ENCODE measurements around the gene PHYKPL. TPM values are rescaled to one million over a fixed set of nuclear protein-coding genes. Genes with fewer than 3 reads are reported as not detected.
"Not testable (repeated sequence)": the region's sequence is repeated elsewhere in the genome, so short reads cannot be mapped to it uniquely, and the experiment has no call there.

PHYKPL gene
- total RNA-seq, 2 experiments from 2014 or later: 125 to 126 TPM

GRCh38 chr5:178261666-178262600 lies 29.3 kb upstream of the PHYKPL start:
- Mint-ChIP-seq H3K4me1 (ENCODE audit: low read depth) (peaks cover 34% of the 10 kb centered on the region), H3K27me3 (ENCODE audit: low read depth) (no peaks in the 10 kb centered on the region), H3K27ac (no peak overlapping the region), H3K9me3 (ENCODE audit: insufficient read depth) (no peaks in the 10 kb centered on the region), H3K4me3 (no peak overlapping the region), H3K36me3 (ENCODE audit: low read depth) (peaks cover 3% of the 10 kb centered on the region)
- POLR2A ChIA-PET: no interaction called here
- ATAC-seq (no peak), DNase-seq (no peak)
- CTCF ChIA-PET: no interaction called here

DNA sequence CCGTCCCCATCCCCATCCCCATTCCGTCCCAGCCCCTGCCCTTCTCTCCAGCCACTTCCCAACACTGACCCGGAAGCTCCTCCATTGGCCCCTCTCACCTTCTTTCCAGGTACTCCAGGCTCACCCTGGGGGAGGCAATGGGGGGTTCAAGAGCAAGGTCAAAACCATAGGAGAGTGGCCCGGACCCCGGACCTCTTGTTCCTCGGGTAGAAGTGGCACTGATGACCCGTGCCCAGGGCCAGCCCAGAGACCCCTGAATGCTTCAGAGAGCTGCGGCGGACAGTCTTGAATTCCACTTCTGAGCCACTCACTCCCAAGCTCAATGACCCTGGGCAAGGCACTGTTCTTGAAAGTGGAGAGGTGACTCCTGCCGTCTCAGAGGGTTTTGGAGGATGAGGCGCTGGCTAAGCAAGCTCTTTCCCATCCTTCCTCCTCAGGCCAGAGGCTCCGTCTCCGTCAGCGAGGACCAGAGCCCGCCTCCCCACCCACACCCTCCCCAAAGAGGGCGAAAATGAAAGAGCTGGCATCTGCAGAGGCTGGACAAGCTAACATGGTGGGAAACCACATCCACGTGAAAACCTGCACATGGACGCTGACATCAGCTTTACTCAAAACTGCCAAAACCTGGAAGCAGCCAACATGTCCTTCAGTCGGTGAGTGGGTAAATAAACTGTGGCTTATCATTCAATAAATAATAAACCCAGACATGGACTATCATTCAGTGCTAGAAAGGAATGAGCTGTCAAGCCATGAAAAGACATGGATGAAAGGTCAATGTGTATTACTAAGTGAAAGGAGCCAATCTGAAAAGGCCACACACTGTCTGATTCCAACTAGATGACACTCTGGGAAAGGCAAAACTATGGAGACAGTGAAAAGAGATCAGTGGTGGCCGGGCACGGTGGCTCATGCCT lies 27.3 kb upstream of the PHYKPL start:
- DNase-seq (no peak), ATAC-seq (no peak)
- Mint-ChIP-seq H3K9me3 (ENCODE audit: insufficient read depth) (no peaks in the 10 kb centered on the region), H3K4me3 (no peak overlapping the region), H3K4me1 (ENCODE audit: low read depth) (peaks cover 24% of the 10 kb centered on the region), H3K27me3 (ENCODE audit: low read depth) (no peaks in the 10 kb centered on the region), H3K36me3 (ENCODE audit: low read depth) (peaks cover 3% of the 10 kb centered on the region), H3K27ac (no peak overlapping the region)
- ChIA-PET POLR2A (no interaction called here), CTCF (no interaction called here)

- DNase-seq (no peak), ATAC-seq (no peak)
- CTCF ChIA-PET: interaction anchor here (0.6 to 1.3 kb wide), 2 partner anchors 23 to 1688 kb away, joined by 3 read pairs; no protein-coding TSS in a partner anchor
- H3K4me3 Mint-ChIP-seq: no peak overlapping the region
- no peaks in the 10 kb centered on the region for H3K9me3 Mint-ChIP-seq (ENCODE audit: insufficient read depth)
- peaks cover 2% of the 10 kb centered on the region for H3K36me3 Mint-ChIP-seq (ENCODE audit: low read depth)
- POLR2A ChIA-PET: no interaction called here
- no peaks in the 10 kb centered on the region for H3K27me3 Mint-ChIP-seq (ENCODE audit: low read depth)
- no peak overlapping the region for H3K27ac Mint-ChIP-seq
- H3K4me1 Mint-ChIP-seq (ENCODE audit: low read depth): peaks cover 26% of the 10 kb centered on the region
Measured at GRCh38 chr5:178257650-178258049, 25.0 kb upstream of the PHYKPL start.

GRCh38 chr5:178256746-178257145 lies 24.1 kb upstream of the PHYKPL start:
- ChIA-PET POLR2A (no interaction called here), CTCF (no interaction called here)
- Mint-ChIP-seq H3K4me1 (ENCODE audit: low read depth) (peaks cover 35% of the 10 kb centered on the region), H3K27me3 (ENCODE audit: low read depth) (no peaks in the 10 kb centered on the region), H3K9me3 (ENCODE audit: insufficient read depth) (no peaks in the 10 kb centered on the region), H3K4me3 (no peak overlapping the region), H3K36me3 (ENCODE audit: low read depth) (no peaks in the 10 kb centered on the region), H3K27ac (peak overlapping the region; percentile 18)
- DNase-seq (no peak), ATAC-seq (no peak)

GRCh38 chr5:178253632-178254031 lies 21.0 kb upstream of the PHYKPL start:
- POLR2A ChIA-PET; H3K36me3 Mint-ChIP-seq (ENCODE audit: low read depth); H3K9me3 Mint-ChIP-seq (ENCODE audit: insufficient read depth); H3K27me3 Mint-ChIP-seq (ENCODE audit: low read depth); ATAC-seq; CTCF ChIA-PET; H3K4me3 Mint-ChIP-seq; DNase-seq; H3K27ac Mint-ChIP-seq: not testable (repeated sequence)
- peaks cover 40% of the 10 kb centered on the region for H3K4me1 Mint-ChIP-seq (ENCODE audit: low read depth)

DNA sequence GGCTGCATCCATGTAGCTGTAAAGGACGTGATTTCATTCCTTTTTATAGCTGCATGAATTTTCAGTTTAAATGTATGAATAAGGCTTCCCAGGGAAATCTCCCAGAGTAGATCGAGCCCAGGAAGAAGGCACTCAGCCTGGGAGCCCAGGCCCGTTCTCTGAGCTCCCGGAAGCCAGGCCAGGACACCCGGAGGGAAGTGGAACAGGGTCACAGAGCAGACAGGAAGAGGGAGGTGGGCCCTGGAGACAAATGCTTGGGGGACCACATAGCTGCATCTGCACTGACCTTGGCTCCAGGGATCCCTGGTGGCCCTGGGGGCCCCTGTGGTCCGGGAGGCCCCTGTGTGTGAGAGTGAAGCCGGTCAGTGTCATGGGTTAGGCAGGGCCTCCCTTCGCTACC lies 19.7 kb upstream of the PHYKPL start:
- POLR2A ChIA-PET: no interaction called here
- H3K4me3 Mint-ChIP-seq: no peak overlapping the region
- CTCF ChIA-PET: interaction anchor here (1.3 to 3.3 kb wide), 3 partner anchors 14 to 338 kb away, joined by 3 to 19 read pairs (median 5); no protein-coding TSS in a partner anchor
- H3K4me1 Mint-ChIP-seq (ENCODE audit: low read depth): peaks cover 52% of the 10 kb centered on the region
- H3K27ac Mint-ChIP-seq: no peak overlapping the region
- H3K27me3 Mint-ChIP-seq (ENCODE audit: low read depth): no peaks in the 10 kb centered on the region
- H3K9me3 Mint-ChIP-seq (ENCODE audit: insufficient read depth): no peaks in the 10 kb centered on the region
- no peaks in the 10 kb centered on the region for H3K36me3 Mint-ChIP-seq (ENCODE audit: low read depth)
- DNase-seq (no peak), ATAC-seq (no peak)

GRCh38 chr5:178250263-178250662 lies 17.7 kb upstream of the PHYKPL start:
- DNase-seq (no peak), ATAC-seq (no peak)
- Mint-ChIP-seq H3K27ac (peak overlapping the region; percentile 85), H3K4me3 (no peak overlapping the region), H3K9me3 (ENCODE audit: insufficient read depth) (no peaks in the 10 kb centered on the region), H3K4me1 (ENCODE audit: low read depth) (peaks cover 64% of the 10 kb centered on the region), H3K27me3 (ENCODE audit: low read depth) (no peaks in the 10 kb centered on the region), H3K36me3 (ENCODE audit: low read depth) (no peaks in the 10 kb centered on the region)
- ChIA-PET POLR2A (interaction anchor here (1.2 to 2.0 kb wide), 2 partner anchors 9 to 46 kb away, joined by 5 to 7 read pairs; partner anchors contain the start of gene HNRNPAB), CTCF (interaction anchor here (1.4 to 3.3 kb wide), 3 partner anchors 8 to 16 kb away, joined by 3 to 19 read pairs (median 5); no protein-coding TSS in a partner anchor)

GRCh38 chr5:178249191-178249989 lies 16.8 kb upstream of the PHYKPL start:
- POLR2A ChIA-PET: interaction anchor here (1.0 to 2.0 kb wide), 3 partner anchors 8 to 45 kb away, joined by 5 to 7 read pairs (median 6); partner anchors contain the start of gene HNRNPAB
- ATAC-seq (peak; percentile 85), DNase-seq (peak; percentile 79)
- H3K4me1 Mint-ChIP-seq (ENCODE audit: low read depth): peaks cover 64% of the 10 kb centered on the region
- H3K4me3 Mint-ChIP-seq: peak overlapping the region; percentile 46
- no peaks in the 10 kb centered on the region for H3K36me3 Mint-ChIP-seq (ENCODE audit: low read depth)
- H3K9me3 Mint-ChIP-seq (ENCODE audit: insufficient read depth): no peaks in the 10 kb centered on the region
- H3K27ac Mint-ChIP-seq: peak overlapping the region; percentile 85
- CTCF ChIA-PET: interaction anchor here (1.1 to 3.3 kb wide), 2 partner anchors 11 to 14 kb away, joined by 3 to 22 read pairs; no protein-coding TSS in a partner anchor
- H3K27me3 Mint-ChIP-seq (ENCODE audit: low read depth): no peaks in the 10 kb centered on the region

- H3K36me3 Mint-ChIP-seq (ENCODE audit: low read depth): peaks cover under 1% of the 10 kb centered on the region
- peaks cover 65% of the 10 kb centered on the region for H3K4me1 Mint-ChIP-seq (ENCODE audit: low read depth)
- H3K4me3 Mint-ChIP-seq: peak overlapping the region; percentile 46
- POLR2A ChIA-PET: interaction anchor here (1.0 to 2.0 kb wide), 2 partner anchors 8 to 44 kb away, joined by 5 to 6 read pairs; partner anchors contain the start of gene HNRNPAB
- CTCF ChIA-PET: interaction anchor here (1.1 to 3.3 kb wide), 3 partner anchors 10 to 14 kb away, joined by 3 to 22 read pairs (median 4); no protein-coding TSS in a partner anchor
- H3K27ac Mint-ChIP-seq: peak overlapping the region; percentile 85
- H3K9me3 Mint-ChIP-seq (ENCODE audit: insufficient read depth): no peaks in the 10 kb centered on the region
- no peaks in the 10 kb centered on the region for H3K27me3 Mint-ChIP-seq (ENCODE audit: low read depth)
- ATAC-seq (no peak), DNase-seq (no peak)
Measured at GRCh38 chr5:178248750-178249149, 16.1 kb upstream of the PHYKPL start.

GRCh38 chr5:178247481-178248456 lies 15.2 kb upstream of the PHYKPL start:
- no peaks in the 10 kb centered on the region for H3K27me3 Mint-ChIP-seq (ENCODE audit: low read depth)
- ChIA-PET CTCF (interaction anchor here (1.1 to 3.3 kb wide), 3 partner anchors 9 to 13 kb away, joined by 3 to 22 read pairs (median 4); no protein-coding TSS in a partner anchor), POLR2A (no interaction called here)
- H3K36me3 Mint-ChIP-seq (ENCODE audit: low read depth): peaks cover 4% of the 10 kb centered on the region
- ATAC-seq: peak; percentile 34
- no peak overlapping the region for H3K4me3 Mint-ChIP-seq
- no peaks in the 10 kb centered on the region for H3K9me3 Mint-ChIP-seq (ENCODE audit: insufficient read depth)
- H3K4me1 Mint-ChIP-seq (ENCODE audit: low read depth): peaks cover 72% of the 10 kb centered on the region
- H3K27ac Mint-ChIP-seq: peak overlapping the region; percentile 85
- peak; percentile 61 for DNase-seq
